ENCODE data around the gene LRIT1.
A peak's percentile ranks its signal among the peaks of the same experiment; 100 is the strongest.
"Not testable (repeated sequence)": the region's sequence is repeated elsewhere in the genome, so short reads cannot be mapped to it uniquely, and the experiment has no call there.

The LRIT1 gene, protein sequence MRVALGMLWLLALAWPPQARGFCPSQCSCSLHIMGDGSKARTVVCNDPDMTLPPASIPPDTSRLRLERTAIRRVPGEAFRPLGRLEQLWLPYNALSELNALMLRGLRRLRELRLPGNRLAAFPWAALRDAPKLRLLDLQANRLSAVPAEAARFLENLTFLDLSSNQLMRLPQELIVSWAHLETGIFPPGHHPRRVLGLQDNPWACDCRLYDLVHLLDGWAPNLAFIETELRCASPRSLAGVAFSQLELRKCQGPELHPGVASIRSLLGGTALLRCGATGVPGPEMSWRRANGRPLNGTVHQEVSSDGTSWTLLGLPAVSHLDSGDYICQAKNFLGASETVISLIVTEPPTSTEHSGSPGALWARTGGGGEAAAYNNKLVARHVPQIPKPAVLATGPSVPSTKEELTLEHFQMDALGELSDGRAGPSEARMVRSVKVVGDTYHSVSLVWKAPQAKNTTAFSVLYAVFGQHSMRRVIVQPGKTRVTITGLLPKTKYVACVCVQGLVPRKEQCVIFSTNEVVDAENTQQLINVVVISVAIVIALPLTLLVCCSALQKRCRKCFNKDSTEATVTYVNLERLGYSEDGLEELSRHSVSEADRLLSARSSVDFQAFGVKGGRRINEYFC

GRCh38 chr10:84241185-84241790 is at the start of gene LRIT1:
Gene LRIT1 (minus strand): TSS chr10:84241546. CDS start chr10:84241439, 107 bp downstream.
- no peak for DNase-seq (ENCODE audit: low spot score)

DNA sequence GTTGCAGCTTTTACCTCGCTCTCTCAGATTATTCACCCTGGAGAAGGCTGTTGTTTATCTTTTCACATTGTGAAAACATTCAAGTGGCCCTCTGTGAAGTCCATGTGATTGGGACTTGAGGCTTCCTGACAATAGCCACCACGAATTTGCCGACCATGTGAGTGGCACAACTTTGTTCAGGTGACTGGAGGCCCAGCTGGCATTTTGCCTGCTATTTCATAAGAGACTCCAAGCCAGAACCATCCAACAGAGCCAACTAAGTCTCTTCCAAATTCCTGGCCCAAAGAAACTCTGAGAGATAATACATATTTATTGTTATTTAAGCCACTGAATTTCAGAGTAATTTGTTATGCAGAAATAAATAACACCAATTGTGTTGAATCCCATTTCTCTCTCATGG is 48.9 kb upstream of the LRIT1 start:
- DNase-seq (ENCODE audit: low spot score), result no peak

DNA sequence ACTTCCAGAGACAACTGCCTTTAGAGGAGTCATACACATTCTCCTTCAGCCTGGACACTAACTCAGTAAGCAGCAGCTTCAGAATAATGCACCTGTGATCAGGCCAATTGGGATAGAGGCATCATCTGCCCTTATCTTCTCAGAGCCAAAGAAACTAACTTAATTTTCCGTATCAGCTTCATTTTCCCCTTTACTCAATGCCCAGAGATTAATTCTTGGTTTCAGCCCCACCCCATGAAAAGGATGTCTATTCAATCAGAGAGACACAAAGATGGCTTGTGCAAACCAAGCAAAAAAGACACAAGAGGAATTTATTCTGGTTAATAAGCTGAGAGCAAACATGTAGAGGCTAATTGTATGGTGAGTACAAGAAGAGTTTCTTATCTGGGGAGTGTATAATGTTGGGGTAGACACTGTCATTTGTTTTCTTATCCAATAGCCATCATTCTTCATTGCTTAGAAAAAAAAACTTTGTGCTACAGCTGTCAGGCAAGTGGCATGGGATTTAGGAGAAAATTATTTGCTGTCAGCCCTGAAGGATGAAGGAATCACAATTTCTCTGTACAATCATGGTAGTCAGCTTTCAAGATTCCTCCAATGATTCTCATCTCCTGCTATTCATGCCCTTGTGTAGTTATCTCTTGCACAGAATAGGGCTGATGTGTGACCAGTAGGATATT is 48.3 kb upstream of the LRIT1 start:
- no peak for DNase-seq (ENCODE audit: low spot score)

- DNase-seq (ENCODE audit: low spot score), result no peak
Measured at GRCh38 chr10:84288151-84288550, 46.8 kb upstream of the LRIT1 start.

DNA sequence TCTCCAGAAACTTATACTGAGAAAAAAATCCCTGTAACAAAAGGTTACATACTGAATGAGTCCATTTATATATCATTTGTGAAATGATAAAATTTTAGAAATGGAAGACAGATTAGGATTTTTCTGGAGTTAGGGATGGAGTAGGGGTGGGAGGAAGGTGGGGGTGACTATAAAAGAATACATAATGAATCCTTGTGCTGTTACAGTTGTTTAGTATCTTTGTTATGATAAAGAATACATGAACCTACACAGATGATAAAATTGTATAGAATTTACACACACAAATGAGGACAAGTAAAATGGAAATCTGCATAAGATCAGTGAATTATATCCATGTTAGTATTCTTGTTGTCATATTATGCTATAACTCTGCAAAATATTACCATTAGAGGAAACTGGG is 45.3 kb upstream of the LRIT1 start:
- no peak for DNase-seq (ENCODE audit: low spot score)

DNA sequence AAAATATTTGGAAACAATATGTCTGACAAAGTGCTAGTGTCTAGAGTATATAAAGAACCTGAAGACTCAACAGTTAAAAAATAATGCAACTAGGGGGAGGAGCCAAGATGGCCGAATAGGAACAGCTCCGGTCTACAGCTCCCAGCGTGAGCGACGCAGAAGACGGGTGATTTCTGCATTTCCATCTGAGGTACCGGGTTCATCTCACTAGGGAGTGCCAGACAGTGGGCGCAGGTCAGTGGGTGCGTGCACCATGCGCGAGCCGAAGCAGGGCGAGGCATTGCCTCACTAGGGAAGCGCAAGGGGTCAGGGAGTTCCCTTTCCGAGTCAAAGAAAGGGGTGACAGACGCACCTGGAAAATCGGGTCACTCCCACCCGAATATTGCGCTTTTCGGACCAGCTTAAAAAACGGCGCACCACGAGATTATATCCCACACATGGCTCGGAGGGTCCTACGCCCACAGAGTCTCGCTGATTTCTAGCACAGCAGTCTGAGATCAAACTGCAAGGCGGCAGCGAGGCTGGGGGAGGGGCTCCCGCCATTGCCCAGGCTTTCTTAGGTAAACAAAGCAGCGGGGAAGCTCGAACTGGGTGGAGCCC is 38.6 kb upstream of the LRIT1 start:
- not testable (repeated sequence) for DNase-seq (ENCODE audit: low spot score)

DNA sequence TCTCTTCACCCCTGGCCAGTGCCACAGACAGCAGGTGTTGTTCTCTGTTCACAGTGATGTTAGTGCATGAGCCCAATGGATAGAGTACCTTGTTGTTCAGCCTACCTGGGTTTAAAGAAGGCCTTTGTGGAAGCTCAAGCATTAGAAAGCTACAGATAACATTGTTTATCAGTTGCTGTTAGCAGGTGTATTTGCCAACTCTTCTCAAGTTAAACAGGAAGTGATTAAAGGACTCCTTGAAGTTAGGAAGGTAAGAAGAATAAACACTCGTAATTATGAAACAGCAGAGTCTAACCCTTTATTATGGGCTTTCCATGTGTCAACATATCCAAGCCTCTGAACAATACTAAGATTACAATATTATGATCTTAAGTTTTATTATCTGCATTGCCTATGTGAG is 29.4 kb upstream of the LRIT1 start:
- no peak for DNase-seq (ENCODE audit: low spot score)

DNA sequence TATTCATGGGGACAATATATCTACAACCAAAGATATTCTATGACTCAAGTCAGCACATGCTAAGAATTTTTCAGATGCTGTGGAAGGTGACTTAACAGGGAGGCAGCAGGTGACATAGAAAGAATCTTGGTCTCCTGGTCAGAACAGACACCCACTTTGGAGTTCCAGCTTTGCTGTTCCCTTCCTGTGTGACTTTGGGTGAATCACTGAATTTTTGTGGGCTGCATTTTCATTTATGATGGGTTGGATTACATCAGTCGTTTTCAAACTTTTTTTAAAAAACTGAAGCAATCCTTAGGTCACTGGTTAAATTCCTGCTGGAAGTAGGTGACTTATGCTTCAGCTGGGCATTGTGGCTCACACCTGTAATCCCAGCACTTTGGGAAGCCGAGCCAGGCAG is 28.4 kb upstream of the LRIT1 start:
- peak; percentile 82 for DNase-seq (ENCODE audit: low spot score)

GRCh38 chr10:84269162-84269561 is 27.8 kb upstream of the LRIT1 start:
- no peak for DNase-seq (ENCODE audit: low spot score)

DNA sequence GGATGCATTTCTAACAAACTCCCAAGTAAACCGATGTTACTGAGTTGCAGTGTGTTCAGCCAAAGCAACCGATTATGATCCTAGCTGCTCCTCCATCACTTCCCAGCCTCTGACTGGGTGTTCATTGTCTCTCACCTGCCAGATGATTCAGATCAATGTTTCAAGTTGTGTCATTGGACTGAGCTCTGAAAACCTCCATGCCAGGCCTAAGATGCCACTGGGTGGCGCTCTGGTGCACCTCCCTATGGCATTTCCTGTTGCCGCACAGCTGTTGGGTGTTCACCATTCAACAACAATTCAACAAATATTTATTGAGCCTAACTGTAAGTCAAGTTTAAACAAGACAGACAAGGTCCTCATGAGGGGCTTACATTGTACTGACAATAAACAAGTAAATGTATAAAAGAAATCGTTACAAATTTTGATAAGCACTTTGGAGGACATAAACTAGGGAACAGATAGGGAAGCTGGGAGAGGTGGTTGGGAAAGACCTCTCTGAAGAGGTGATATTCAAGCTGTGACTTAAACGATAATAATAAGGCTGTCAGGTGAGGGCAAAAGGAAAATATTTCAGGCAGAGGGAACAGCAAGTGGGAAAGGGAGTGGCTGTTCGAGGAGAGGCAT is 26.3 kb upstream of the LRIT1 start:
- peak; percentile 45 for DNase-seq (ENCODE audit: low spot score)

GRCh38 chr10:84265418-84265817 is 24.1 kb upstream of the LRIT1 start:
- no peak for DNase-seq (ENCODE audit: low spot score)

GRCh38 chr10:84264611-84265141 is 23.3 kb upstream of the LRIT1 start:
- DNase-seq (ENCODE audit: low spot score), result peak; percentile 67

DNA sequence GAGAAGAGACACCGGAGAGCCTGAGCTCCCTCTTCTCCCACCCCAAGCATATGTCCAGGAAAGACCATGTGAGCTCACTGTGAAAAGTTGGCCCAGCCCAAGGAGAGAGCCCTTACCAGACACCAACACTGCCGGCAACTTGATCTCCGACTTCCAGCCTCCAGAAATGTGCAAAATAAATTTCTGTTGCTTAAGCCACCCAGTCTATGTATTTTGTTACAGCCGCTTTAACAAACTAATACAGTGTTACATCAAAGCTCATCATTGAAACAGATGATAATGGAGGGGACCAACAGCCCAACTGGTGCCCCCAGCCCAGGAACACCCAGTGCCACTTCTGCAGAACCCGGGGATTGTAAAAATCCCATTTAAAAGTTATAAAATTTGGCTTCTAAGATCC is 22.4 kb upstream of the LRIT1 start:
- DNase-seq (ENCODE audit: low spot score), result no peak

DNA sequence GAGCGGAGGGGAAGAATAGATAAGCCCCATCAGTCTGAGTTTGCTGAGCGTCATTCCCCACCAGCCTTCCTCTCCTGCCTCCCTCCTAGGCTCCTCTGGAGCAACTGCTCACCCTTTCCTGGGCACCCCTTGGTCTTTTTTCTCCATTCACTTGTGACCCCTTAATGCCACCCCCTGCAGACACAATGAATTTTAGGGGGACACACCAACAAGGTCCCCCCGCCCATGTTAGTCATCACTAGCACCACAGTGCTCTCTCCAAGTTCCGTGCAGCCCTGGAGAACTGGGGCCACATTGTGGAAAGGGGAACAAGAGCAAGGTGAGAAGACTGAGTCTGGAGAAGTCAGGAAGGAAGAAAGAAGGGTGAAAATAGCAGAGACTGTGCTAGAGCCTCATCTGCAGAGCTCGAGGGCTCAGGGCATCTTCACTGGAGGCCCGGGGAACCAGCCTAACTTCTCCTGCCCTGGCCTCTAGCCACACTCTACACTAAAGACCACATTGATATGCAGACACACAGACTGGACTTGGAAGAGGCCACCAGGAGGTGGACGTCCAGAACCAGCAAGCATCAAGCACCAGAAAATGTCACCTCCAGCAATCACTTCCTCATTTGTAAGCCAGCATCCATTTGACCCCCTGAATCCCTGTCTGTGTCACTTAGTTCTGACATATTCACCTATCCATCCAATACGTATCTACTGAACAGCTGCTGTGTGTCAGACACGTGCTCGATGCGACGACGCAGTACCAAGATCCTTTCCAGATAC is 21.0 kb upstream of the LRIT1 start:
- no peak for DNase-seq (ENCODE audit: low spot score)

DNA sequence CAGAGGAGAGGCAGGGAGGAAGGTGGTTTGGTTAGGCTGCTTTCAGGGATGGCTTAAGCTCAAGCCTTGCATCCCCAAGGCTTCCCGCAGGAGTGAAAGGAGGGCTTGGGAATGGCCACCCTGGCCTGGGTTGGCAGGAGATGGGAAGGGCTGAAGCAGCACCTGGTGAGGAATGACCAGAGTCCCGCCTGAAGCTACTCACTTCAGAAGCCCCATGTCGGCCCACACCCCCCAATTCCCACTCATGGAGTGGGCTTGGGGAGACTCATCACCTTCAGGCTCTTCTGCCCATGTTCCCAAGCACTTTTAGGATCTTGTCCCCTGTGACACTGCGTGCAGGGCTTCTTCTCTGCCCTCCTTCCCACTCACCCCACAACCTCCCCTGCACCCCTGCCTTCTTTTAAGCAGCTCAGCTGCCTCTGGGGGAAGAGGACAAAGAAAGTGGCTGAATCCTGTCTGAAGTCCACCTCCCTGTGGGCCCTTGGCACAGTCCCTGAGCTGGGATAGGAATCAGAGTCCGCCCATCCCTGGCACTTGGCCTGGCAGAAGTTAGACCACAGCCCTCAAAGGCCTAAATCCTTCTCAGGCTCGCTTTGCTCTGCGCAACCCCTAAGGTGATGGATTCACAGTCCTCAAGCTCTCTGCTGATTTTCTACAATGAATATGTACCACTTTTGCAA is 20.0 kb upstream of the LRIT1 start:
- no peak for DNase-seq (ENCODE audit: low spot score)

GRCh38 chr10:84258034-84258695 is 16.8 kb upstream of the LRIT1 start:
- no peak for DNase-seq (ENCODE audit: low spot score)

DNA sequence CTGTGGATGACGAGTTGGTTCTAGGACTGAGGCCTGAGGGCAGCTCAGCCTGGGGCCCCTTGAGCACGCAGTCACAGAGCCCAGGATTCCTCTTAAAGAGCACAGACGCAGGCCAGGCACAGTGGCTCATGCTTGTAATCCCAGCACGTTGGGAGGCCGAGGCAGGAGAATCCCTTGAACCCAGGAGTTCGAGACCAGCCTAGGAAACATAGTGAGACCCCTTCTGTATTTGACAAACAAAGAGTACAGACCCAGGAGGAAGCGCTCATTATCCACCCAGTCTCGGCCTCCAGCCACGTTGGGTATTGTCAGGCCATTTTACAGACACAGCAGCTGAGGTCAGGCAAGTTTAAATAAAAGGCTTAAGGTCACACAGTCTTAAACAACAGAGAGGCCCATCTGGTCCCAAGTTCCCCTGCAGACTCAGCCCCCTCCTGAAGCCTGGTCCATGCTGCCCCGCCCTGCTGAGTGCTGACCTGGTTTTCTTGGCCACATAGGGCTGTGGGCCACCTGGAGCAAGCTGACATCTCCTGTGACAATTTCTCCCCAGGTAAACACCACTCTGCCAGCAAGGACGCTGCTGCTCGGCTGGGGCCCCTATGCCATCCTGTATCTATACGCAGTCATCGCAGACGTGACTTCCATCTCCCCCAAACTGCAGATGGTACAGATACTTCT is 16.1 kb upstream of the LRIT1 start:
- DNase-seq (ENCODE audit: low spot score), result no peak

GRCh38 chr10:84256510-84257342 is 15.4 kb upstream of the LRIT1 start:
- no peak for DNase-seq (ENCODE audit: low spot score)

Measured in RKO (cell line).